Cardiac muscle cell (in vitro differentiated cells and primary cell): Measurements from ENCODE around the gene TRMU. TPM values are rescaled to one million over a fixed set of nuclear protein-coding genes. Genes with fewer than 3 reads are reported as not detected.

ENCODE experiments used
- DNase-seq, 2 donors: peaks; one replicate each; pipeline versions ENCODE4 v3.0.0 to v3.0.0-alpha.2; 2010 to 2017; ENCODE audit warnings: low read depth in 1 of 2, low spot score in 1 of 2
- H3K27ac ChIP-seq: fragments of 200-600 bp; sonication (generic); 2 replicates; pipeline ENCODE4 v1.5.1; 2016
- H3K27me3 ChIP-seq: fragments of 200-600 bp; sonication (generic); 2 replicates; pipeline ENCODE4 v1.6.0; 2016; ENCODE audit warnings: control low read depth
- H3K36me3 ChIP-seq: fragments of 200-600 bp; sonication (generic); 2 replicates; pipeline ENCODE4 v1.5.1; 2016; ENCODE audit warnings: control low read depth
- H3K4me1 ChIP-seq: fragments of 200-600 bp; sonication (generic); 2 replicates; pipeline ENCODE4 v1.8.1; 2017; ENCODE audit warnings: low read depth, mild to moderate bottlenecking, mixed run types
- H3K4me3 ChIP-seq: fragments of 200-600 bp; sonication (generic); 2 replicates; pipeline ENCODE4 v1.5.1; 2016; ENCODE audit warnings: mild to moderate bottlenecking
- H3K9me3 ChIP-seq: fragments of 200-600 bp; sonication (generic); 2 replicates; pipeline ENCODE4 v1.5.1; 2017; ENCODE audit warnings: low read depth, mild to moderate bottlenecking, control low read depth
- polyA plus RNA-seq: library from polyadenylated mRNA; unstranded; fragments of >200 nt; fragmentation: Nextera tagmentation; extraction: Ambion mirVana; gene quantifications from 2 replicates; pipeline ENCODE4 v1.2.1, GENCODE V29; 2016
- total RNA-seq: library from RNA; depleted of rRNA; stranded (reverse); fragments of >200 nt; gene quantifications from 2 replicates; pipeline ENCODE4 v1.2.3, GENCODE V29; 2016
- TF ChIP-seq, protein P1 (sequence below): IDR thresholded peaks from 2 replicates; pipeline ENCODE4 v1.5.1; 2012; ENCODE audit warnings: low read depth, mild to moderate bottlenecking, low read length

Gene TRMU, protein sequence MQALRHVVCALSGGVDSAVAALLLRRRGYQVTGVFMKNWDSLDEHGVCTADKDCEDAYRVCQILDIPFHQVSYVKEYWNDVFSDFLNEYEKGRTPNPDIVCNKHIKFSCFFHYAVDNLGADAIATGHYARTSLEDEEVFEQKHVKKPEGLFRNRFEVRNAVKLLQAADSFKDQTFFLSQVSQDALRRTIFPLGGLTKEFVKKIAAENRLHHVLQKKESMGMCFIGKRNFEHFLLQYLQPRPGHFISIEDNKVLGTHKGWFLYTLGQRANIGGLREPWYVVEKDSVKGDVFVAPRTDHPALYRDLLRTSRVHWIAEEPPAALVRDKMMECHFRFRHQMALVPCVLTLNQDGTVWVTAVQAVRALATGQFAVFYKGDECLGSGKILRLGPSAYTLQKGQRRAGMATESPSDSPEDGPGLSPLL
- total RNA-seq (82.3 and 127 TPM in 2 replicates), polyA plus RNA-seq (130 and 155 TPM in 2 replicates)

DNA sequence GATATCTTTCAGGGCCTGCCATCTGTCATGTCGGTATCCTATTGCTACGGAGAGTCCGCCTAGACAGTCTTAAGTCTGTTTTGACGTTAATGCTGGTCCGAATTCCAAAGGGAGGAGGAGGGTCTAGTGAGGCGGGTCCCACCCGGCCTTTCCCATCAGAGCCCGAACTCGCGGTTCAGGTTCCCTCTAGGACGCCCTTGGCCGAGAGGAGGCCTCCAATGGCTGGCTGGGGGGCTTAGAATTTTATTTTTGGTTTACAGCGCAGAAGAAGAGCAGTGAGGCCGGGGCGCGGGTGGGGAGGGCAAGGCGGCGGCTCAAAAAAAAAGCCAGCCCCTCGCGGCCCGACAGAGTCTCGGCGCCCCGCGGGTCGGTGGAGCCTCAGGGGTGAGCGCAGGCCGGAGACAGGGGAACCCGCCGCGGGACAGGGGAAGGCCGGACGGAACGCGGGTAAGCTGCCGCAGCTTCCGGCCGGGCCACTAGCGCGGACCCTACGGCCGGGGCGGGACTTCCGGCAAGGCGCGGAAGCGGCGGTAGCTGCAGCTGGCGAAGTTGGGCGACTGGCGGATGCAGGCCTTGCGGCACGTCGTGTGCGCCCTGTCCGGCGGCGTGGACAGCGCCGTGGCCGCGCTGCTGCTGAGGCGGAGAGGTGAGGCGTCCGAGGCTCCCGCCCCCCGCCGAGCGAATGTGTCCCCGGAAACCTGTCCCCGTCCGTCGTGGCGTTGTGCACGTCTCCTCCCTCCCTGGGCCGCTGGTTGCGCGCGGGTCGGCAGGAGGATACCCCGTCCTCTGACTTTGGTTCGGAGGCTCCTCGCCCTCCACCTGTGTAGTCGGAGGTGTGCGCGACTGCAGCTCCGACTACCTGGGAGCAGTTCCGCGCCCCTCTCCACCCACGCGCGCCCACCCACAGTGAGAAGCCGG is at the start of gene TRMU:
TSS of gene TRMU (plus strand) at position 514 of the 918 bp plus-strand sequence. CDS start at position 565, 51 bp downstream.
- peaks cover 23% of the 10 kb centered on the region for H3K36me3 ChIP-seq
- no peaks in the 10 kb centered on the region for H3K27me3 ChIP-seq
- TF ChIP-seq, protein P1, sequence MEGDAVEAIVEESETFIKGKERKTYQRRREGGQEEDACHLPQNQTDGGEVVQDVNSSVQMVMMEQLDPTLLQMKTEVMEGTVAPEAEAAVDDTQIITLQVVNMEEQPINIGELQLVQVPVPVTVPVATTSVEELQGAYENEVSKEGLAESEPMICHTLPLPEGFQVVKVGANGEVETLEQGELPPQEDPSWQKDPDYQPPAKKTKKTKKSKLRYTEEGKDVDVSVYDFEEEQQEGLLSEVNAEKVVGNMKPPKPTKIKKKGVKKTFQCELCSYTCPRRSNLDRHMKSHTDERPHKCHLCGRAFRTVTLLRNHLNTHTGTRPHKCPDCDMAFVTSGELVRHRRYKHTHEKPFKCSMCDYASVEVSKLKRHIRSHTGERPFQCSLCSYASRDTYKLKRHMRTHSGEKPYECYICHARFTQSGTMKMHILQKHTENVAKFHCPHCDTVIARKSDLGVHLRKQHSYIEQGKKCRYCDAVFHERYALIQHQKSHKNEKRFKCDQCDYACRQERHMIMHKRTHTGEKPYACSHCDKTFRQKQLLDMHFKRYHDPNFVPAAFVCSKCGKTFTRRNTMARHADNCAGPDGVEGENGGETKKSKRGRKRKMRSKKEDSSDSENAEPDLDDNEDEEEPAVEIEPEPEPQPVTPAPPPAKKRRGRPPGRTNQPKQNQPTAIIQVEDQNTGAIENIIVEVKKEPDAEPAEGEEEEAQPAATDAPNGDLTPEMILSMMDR, result no peak
- no peaks in the 10 kb centered on the region for H3K9me3 ChIP-seq
- H3K27ac ChIP-seq, result peak within 1 kb of the TSS; percentile 96
- peak; percentile 92 to 94 for DNase-seq
- peak within 1 kb of the TSS; percentile 83 for H3K4me3 ChIP-seq
- peaks cover 7% of the 10 kb centered on the region for H3K4me1 ChIP-seq

DNA sequence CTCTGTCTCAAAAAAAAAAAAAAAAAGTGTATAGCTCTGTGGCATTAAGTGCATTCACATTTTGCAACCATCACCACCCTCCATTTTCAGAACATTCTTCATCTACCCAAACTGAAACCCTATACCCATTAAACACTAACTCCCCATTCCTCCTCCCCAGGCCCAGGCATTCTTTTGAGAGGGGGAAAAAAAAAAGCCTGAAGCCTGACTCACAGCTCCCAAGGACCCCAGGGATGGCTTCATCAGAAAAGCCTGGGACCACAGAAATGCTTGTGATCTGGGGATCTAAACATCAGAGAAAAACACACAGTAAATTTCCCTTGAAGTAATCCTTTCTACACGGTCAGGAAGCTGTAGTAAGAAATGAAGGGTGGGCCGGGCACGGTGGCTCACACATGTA is 49.5 kb upstream of the TRMU start:
- Histone ChIP-seq H3K9me3 (no peaks in the 10 kb centered on the region), H3K36me3 (peaks cover 17% of the 10 kb centered on the region), H3K27me3 (no peaks in the 10 kb centered on the region), H3K4me1 (no peaks in the 10 kb centered on the region), H3K4me3 (no peak overlapping the region), H3K27ac (no peak overlapping the region)
- TF ChIP-seq, protein P1, result no peak
- DNase-seq, result no peak

DNA sequence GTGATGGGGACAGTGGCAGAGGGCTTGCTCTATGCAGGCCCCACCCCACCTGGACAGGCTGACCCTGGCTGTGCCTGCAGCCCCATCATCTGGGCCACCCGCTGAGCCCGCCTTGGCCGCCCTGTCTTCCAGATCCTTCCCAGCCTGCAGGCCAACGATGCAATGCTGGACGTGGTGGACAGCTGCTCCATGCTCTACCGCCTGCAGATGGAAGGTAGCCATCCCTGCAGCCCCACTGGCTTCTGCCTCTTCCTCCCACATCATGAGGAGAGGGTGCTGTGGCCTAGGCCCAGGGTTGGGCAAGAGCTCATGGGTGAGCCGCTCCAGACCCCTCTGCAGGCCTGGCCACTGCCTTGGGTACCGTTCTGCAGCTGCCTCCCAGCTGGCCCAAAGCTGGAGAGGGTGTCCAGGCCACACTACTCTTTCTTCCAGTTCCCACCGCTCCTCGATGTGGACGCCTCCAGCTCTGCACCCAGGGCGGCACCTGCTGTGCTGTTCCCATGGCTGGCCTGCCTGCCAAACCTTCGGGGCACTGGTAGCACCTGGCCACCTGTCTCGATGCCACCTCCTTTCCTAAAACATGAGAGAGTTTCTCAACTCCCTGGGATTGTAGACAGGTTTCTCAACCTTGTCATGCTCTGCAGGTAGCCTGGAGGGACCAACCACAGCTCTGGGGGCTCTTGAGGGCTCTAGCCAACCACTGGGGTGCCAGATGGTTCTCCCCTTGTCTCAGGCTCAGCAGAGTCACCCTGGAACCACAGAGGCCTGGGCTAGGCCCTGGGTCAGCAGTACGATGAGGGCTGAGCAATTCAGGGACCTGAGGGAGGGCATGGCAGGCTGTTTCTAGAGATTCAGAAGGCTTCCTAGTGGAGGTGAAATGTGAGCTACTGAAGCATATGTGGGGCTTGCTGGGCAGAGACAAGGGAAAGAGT is 48.3 kb upstream of the TRMU start:
- H3K4me3 ChIP-seq, result no peak overlapping the region
- TF ChIP-seq, protein P1, result no peak
- no peak for DNase-seq
- no peaks in the 10 kb centered on the region for H3K9me3 ChIP-seq
- no peaks in the 10 kb centered on the region for H3K4me1 ChIP-seq
- no peak overlapping the region for H3K27ac ChIP-seq
- no peaks in the 10 kb centered on the region for H3K27me3 ChIP-seq
- H3K36me3 ChIP-seq, result peaks cover 19% of the 10 kb centered on the region

DNA sequence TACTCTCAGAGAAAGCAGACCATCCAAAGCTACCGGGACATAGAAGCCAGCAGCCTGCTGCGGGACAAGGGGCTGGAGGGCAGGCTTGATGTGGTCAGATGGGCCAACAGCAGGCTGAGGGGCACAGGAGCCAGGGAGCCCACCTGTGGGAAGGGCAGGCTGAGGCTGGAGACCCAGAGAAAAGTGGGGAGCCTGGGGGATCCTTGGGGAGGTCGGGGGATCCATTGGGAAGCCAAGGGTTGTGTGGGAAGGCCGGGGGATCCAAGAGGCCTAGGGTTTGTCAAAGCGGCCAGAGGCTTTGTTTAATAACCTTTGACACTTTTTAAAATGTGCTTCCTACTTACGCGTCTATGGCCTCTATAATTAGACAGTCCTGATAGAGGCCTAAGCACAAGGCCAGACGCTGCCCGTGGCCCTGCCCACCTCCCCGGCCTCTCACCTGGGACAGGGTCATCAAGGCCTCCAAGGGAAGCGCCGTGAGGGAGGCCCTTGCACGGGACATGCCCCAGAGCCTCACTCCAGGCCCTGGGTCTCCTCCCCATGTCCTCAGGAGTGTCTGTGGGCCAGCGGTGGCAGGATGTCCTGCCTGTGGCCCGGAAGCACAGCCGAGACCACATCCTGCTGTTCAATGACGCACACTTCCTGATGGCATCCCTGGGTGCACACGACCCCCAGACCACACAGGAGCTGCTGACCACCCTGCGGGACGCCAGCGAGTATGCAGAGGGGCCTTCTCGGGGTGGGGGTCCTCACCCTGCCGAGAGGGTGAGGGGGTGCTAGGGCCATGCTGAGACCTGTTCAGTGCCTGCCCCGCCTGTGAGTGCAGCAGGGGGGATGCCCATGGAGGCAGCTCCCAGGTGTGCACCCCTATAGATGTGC is 47.4 kb upstream of the TRMU start:
- TF ChIP-seq, protein P1, result no peak
- Histone ChIP-seq H3K27ac (no peak overlapping the region), H3K36me3 (peaks cover 23% of the 10 kb centered on the region), H3K27me3 (no peaks in the 10 kb centered on the region), H3K4me1 (no peaks in the 10 kb centered on the region), H3K9me3 (no peaks in the 10 kb centered on the region), H3K4me3 (no peak overlapping the region)
- DNase-seq, result no peak
